IMR-90 (cell line): ENCODE measurements around the gene SERPINB8. TPM values are rescaled to one million over a fixed set of nuclear protein-coding genes. Genes with fewer than 3 reads are reported as not detected.

Source experiments
- ATAC-seq: fragments of 200-7000 bp; cut with Tn5 transposase; 2 replicates; pipeline ENCODE4 v1.9.1; 2020; ENCODE audit warnings: low read depth, mild to moderate bottlenecking, moderate library complexity
- BruUV-seq: library from RNA; stranded (reverse); fragments of 400-500 nt; replicated peaks from 2 replicates; lab custom pipeline; 2021; lab: Mats Ljungman, UMichigan
- CTCF ChIA-PET: fragments of 300-600 bp; formaldehyde crosslinking; extraction: SDS; loops from one replicate; lab custom pipeline; 2021; ENCODE audit warnings: antibody characterized with exemption; lab: Yijun Ruan, JAX
- POLR2A ChIA-PET: fragments of 300-600 bp; sonication (Branson Sonifier 250); formaldehyde crosslinking; loops from one replicate; lab custom pipeline; 2022; ENCODE audit warnings: antibody characterized with exemption; ENCODE audit not compliant: unreplicated experiment; lab: Charles Lee
- DNase-seq: peaks from one replicate; pipeline ENCODE4 v3.0.0; 2013
- H2AFZ ChIP-seq: replicated peaks from 2 replicates; pipeline ENCODE3; 2013; ENCODE audit warnings: low read length, mild to moderate bottlenecking; ENCODE audit not compliant: poor library complexity
- H2AK5ac ChIP-seq: 2 replicates; pipeline ENCODE4 v1.6.1; 2013; ENCODE audit warnings: low read depth, low read length, inconsistent platforms
- H2AK9ac ChIP-seq: replicated peaks from 2 replicates; pipeline ENCODE3; 2013; ENCODE audit warnings: mild to moderate bottlenecking, low read depth, low read length, moderate library complexity; ENCODE audit not compliant: poor library complexity
- H2BK120ac ChIP-seq: 2 replicates; pipeline ENCODE4 v1.6.1; 2013; ENCODE audit warnings: low read depth, low read length, inconsistent platforms
- H2BK15ac ChIP-seq: 3 replicates; pipeline ENCODE4 v1.6.1; 2013; ENCODE audit warnings: low read depth, low read length, inconsistent platforms
- H2BK20ac ChIP-seq: 2 replicates; pipeline ENCODE4 v1.6.1; 2013; ENCODE audit warnings: low read depth, mild to moderate bottlenecking, inconsistent platforms, low read length, moderate library complexity
- H2BK5ac ChIP-seq: 2 replicates; pipeline ENCODE4 v1.6.1; 2013; ENCODE audit warnings: mild to moderate bottlenecking, low read depth, low read length, inconsistent platforms; ENCODE audit not compliant: poor library complexity, severe bottlenecking
- H3K14ac ChIP-seq: replicated peaks from 2 replicates; pipeline ENCODE4 v1.6.1; 2013; ENCODE audit warnings: low read depth, low read length, inconsistent platforms
- H3K18ac ChIP-seq: 2 replicates; pipeline ENCODE4 v1.6.1; 2013; ENCODE audit warnings: low read depth, low read length, control low read depth
- H3K23ac ChIP-seq: 2 replicates; pipeline ENCODE4 v1.6.1; 2013; ENCODE audit warnings: low read depth, low read length, inconsistent platforms
- H3K27ac ChIP-seq: 2 replicates; pipeline ENCODE4 v1.5.1; 2013; ENCODE audit warnings: mild to moderate bottlenecking, control low read depth, low read length; ENCODE audit not compliant: insufficient read depth
- H3K27me3 ChIP-seq: 2 replicates; pipeline ENCODE4 v1.6.1; 2013; ENCODE audit warnings: low read length; ENCODE audit not compliant: control insufficient read depth, insufficient read depth
- H3K36me3 ChIP-seq: 2 replicates; pipeline ENCODE4 v1.6.1; 2013; ENCODE audit warnings: low read length, mixed read lengths; ENCODE audit not compliant: control insufficient read depth, insufficient read depth
- H3K4ac ChIP-seq: 2 replicates; pipeline ENCODE4 v1.6.1; 2013; ENCODE audit warnings: low read depth, low read length, inconsistent platforms
- H3K4me1 ChIP-seq: 2 replicates; pipeline ENCODE4 v1.6.1; 2013; ENCODE audit warnings: low read length, mixed read lengths; ENCODE audit not compliant: control insufficient read depth, insufficient read depth
- H3K4me2 ChIP-seq: 2 replicates; pipeline ENCODE4 v1.6.1; 2013; ENCODE audit warnings: low read depth, mild to moderate bottlenecking, control low read depth, low read length, moderate library complexity
- H3K4me3 ChIP-seq: 2 replicates; pipeline ENCODE4 v1.5.1; 2013; ENCODE audit warnings: low read depth, mild to moderate bottlenecking, control low read depth, low read length, moderate library complexity; ENCODE audit not compliant: insufficient read depth
- H3K56ac ChIP-seq: 2 replicates; pipeline ENCODE4 v1.6.1; 2013; ENCODE audit warnings: low read length, inconsistent platforms; ENCODE audit not compliant: insufficient read depth; ENCODE audit errors: extremely low read depth
- H3K79me1 ChIP-seq, 2 experiments: 2 replicates each; pipeline ENCODE4 v1.6.1; 2013; ENCODE audit warnings: low read length in 2 of 2, inconsistent platforms in 1 of 2, low read depth in 1 of 2
- H3K9ac ChIP-seq: 2 replicates; pipeline ENCODE4 v1.6.1; 2013; ENCODE audit warnings: low read depth, low read length, control low read depth
- H3K9me1 ChIP-seq: 2 replicates; pipeline ENCODE4 v1.6.1; 2013; ENCODE audit warnings: low read length, inconsistent platforms; ENCODE audit not compliant: insufficient read depth
- H3K9me3 ChIP-seq: 2 replicates; pipeline ENCODE4 v1.6.1; 2013; ENCODE audit warnings: low read length; ENCODE audit not compliant: control insufficient read depth, insufficient read depth
- H4K20me1 ChIP-seq: 2 replicates; pipeline ENCODE4 v1.6.1; 2013; ENCODE audit warnings: low read length, inconsistent platforms; ENCODE audit not compliant: insufficient read depth
- H4K5ac ChIP-seq: 2 replicates; pipeline ENCODE4 v1.6.1; 2013; ENCODE audit warnings: mild to moderate bottlenecking, low read depth, low read length, control low read depth
- H4K8ac ChIP-seq, 2 experiments: 2 replicates each; pipeline ENCODE4 v1.6.1; 2013; ENCODE audit warnings: low read depth in 2 of 2, low read length in 2 of 2, control low read depth in 1 of 2, inconsistent platforms in 1 of 2
- H4K91ac ChIP-seq: 2 replicates; pipeline ENCODE4 v1.6.1; 2013; ENCODE audit warnings: low read depth, low read length, inconsistent platforms; ENCODE audit not compliant: insufficient read depth
- CHD1 ChIP-seq: IDR thresholded peaks from 2 replicates; pipeline ENCODE4 v1.6.1; 2012; ENCODE audit warnings: low read depth, low read length, improper control_type of control experiment
- CTCF ChIP-seq: conservative IDR thresholded peaks from 2 replicates; pipeline ENCODE4 v1.5.1; 2012; ENCODE audit warnings: mild to moderate bottlenecking, low read depth, low read length, improper control_type of control experiment
- ELK1 ChIP-seq: fragments of 150-350 bp; IDR thresholded peaks from 2 replicates; pipeline ENCODE4 v1.6.1; 2016; ENCODE audit warnings: low read depth, mild to moderate bottlenecking, low read length, moderate library complexity, borderline replicate concordance
- FOS ChIP-seq: fragments of 150-350 bp; IDR thresholded peaks from 2 replicates; pipeline ENCODE4 v1.6.1; 2016; ENCODE audit warnings: low read depth, low read length
- MAZ ChIP-seq: IDR thresholded peaks from 2 replicates; pipeline ENCODE4 v1.6.1; 2012; ENCODE audit warnings: low read depth, mild to moderate bottlenecking, low read length, improper control_type of control experiment, moderate library complexity, borderline replicate concordance
- MXI1 ChIP-seq: IDR thresholded peaks from 2 replicates; pipeline ENCODE4 v1.6.1; 2012; ENCODE audit warnings: low read depth, mild to moderate bottlenecking, low read length, moderate library complexity, borderline replicate concordance
- RCOR1 ChIP-seq: IDR thresholded peaks from 2 replicates; pipeline ENCODE4 v1.6.1; 2012; ENCODE audit warnings: mild to moderate bottlenecking, low read length, improper control_type of control experiment; ENCODE audit not compliant: insufficient replicate concordance
- RFX5 ChIP-seq: IDR thresholded peaks from 2 replicates; pipeline ENCODE4 v1.8.0; 2012; ENCODE audit warnings: low read depth, mild to moderate bottlenecking, low read length, moderate library complexity
- USF2 ChIP-seq: fragments of 150-350 bp; IDR thresholded peaks from 2 replicates; pipeline ENCODE4 v1.6.1; 2017; ENCODE audit warnings: mild to moderate bottlenecking, antibody characterized with exemption, low read length, low read depth
- WGBS, 2 experiments: methylation state at CpG; one replicate each; pipeline versions ENCODE4 v1.1.5 to v1.1.7; 2013; ENCODE audit warnings: missing lambda C conversion rate in 2 of 2; ENCODE audit not compliant: insufficient read length in 1 of 2; ENCODE audit errors: extremely low coverage in 2 of 2; 5-methylcytosine and 5-hydroxymethylcytosine counted together
- dilution Hi-C: fragments of 300-500 bp; cut with HindIII; formaldehyde crosslinking; loops from one replicate; pipeline ENCODE4 v1.14.3; 2018; ENCODE audit warnings: low sequenced_read_pairs; ENCODE audit not compliant: unreplicated experiment
- in situ Hi-C: fragments of 300-500 bp; cut with MboI; formaldehyde crosslinking; loops from 3 replicates; pipeline ENCODE4 v1.14.3; 2019; ENCODE audit warnings: low sequenced_read_pairs, inconsistent platforms, mixed read lengths
- intact Hi-C: fragments of 100-400 bp; cut with micrococcal nuclease; formaldehyde crosslinking; loops from 2 replicates; pipeline ENCODE4 v1.10.0; 2022
- polyA plus RNA-seq, 3 experiments: library from polyadenylated mRNA; depleted of rRNA; stranded (reverse); fragments of >200 nt; gene quantifications; 2 replicates each; pipeline ENCODE4 v1.2.3, GENCODE V29; 2012; ENCODE audit warnings: low replicate concordance in 1 of 3
- total RNA-seq: library from RNA; depleted of rRNA; stranded (reverse); fragments of >200 nt; gene quantifications from 2 replicates; pipeline ENCODE4 v1.2.3, GENCODE V29; 2012

SERPINB8 gene
- total and polyA plus RNA-seq, 2 of the 4 experiments (the other 2 are of a cell fraction) = 14.3 to 16.7 TPM

GRCh38 chr18:63981719-63982118 is 11.8 kb downstream of the SERPINB8 start:
- no peak overlapping the region for H2BK120ac ChIP-seq
- no peaks in the 10 kb centered on the region for H3K4me1 ChIP-seq
- H3K9me1 ChIP-seq = no peaks in the 10 kb centered on the region; the same call in 1 of the 2 replicates
- POLR2A ChIA-PET = no interaction called here
- ATAC-seq = no peak
- no peak overlapping the region for H4K91ac ChIP-seq
- H3K23ac ChIP-seq = no peak overlapping the region
- no peak overlapping the region for H3K4me3 ChIP-seq
- no peak overlapping the region for H4K8ac ChIP-seq
- no peak overlapping the region for H3K27ac ChIP-seq
- WGBS, 2 experiments = no CpG with 5 or more reads among the region's 2 CpGs
- in situ Hi-C loops (no loop called here), intact Hi-C loops (no loop called here), dilution Hi-C loops (no loop called here)
- H3K4ac ChIP-seq = no peak overlapping the region
- peaks cover 21 to 36% of the 10 kb centered on the region in 2 experiments for H3K79me1 ChIP-seq
- H2BK5ac ChIP-seq = no peak overlapping the region
- H2AK9ac ChIP-seq = no peak overlapping the region
- H2BK20ac ChIP-seq = no peak overlapping the region
- H2BK15ac ChIP-seq = no peak overlapping the region
- BruUV-seq = no TSS peak
- no peak overlapping the region for H3K56ac ChIP-seq
- no peak overlapping the region for H2AFZ ChIP-seq
- no peak overlapping the region for H4K5ac ChIP-seq
- H3K27me3 ChIP-seq = no peaks in the 10 kb centered on the region
- CTCF ChIA-PET = no interaction called here
- no peaks in the 10 kb centered on the region for H3K9me3 ChIP-seq
- no peak overlapping the region for H3K14ac ChIP-seq
- no peak overlapping the region for H2AK5ac ChIP-seq
- H3K9ac ChIP-seq = no peak overlapping the region
- no peak for DNase-seq
- TF ChIP-seq USF2 (no peak), RFX5 (no peak), CTCF (no peak), MAZ (no peak), ELK1 (no peak), CHD1 (no peak), RCOR1 (no peak), MXI1 (no peak), FOS (no peak)
- no peak overlapping the region for H3K4me2 ChIP-seq
- H3K36me3 ChIP-seq = peaks cover 20% of the 10 kb centered on the region
- H4K20me1 ChIP-seq = no peaks in the 10 kb centered on the region
- no peak overlapping the region for H3K18ac ChIP-seq
